ENCODE measurements around the gene STK11IP.

Gene STK11IP

GRCh38 chr2:219578811-219579613 lies 18.6 kb upstream of the STK11IP start:
- DNase-seq = no peak

- no peak for DNase-seq
These were observed 16.3 kb upstream of the STK11IP start for GRCh38 chr2:219581346-219581745.

GRCh38 chr2:219591091-219591490 lies 6.6 kb upstream of the STK11IP start:
- no peak for DNase-seq

- DNase-seq = no peak
These were observed 4.9 kb upstream of the STK11IP start for GRCh38 chr2:219592736-219593135.

GRCh38 chr2:219593154-219593553 lies 4.5 kb upstream of the STK11IP start:
- DNase-seq = no peak

GRCh38 chr2:219595256-219595655 lies 2.4 kb upstream of the STK11IP start:
- no peak for DNase-seq

GRCh38 chr2:219596954-219597551 lies 604 bp upstream of the STK11IP start:
- no peak for DNase-seq

- DNase-seq = no peak
These were observed 836 bp downstream of the STK11IP start for GRCh38 chr2:219598308-219599078.

GRCh38 chr2:219603771-219604170 lies 6.1 kb downstream of the STK11IP start:
- no peak for DNase-seq

- DNase-seq = no peak
These were observed 7.9 kb downstream of the STK11IP start for GRCh38 chr2:219605607-219605954.

GRCh38 chr2:219607931-219608330 lies 10.3 kb downstream of the STK11IP start:
- no peak for DNase-seq

- DNase-seq = no peak
These were observed 10.8 kb downstream of the STK11IP start for GRCh38 chr2:219608399-219608964.

GRCh38 chr2:219609149-219609750 lies 11.6 kb downstream of the STK11IP start:
- DNase-seq = no peak

- DNase-seq = no peak
These were observed 13.6 kb downstream of the STK11IP start for GRCh38 chr2:219611306-219611705.

- no peak for DNase-seq
These were observed 14.4 kb downstream of the STK11IP start for GRCh38 chr2:219611866-219612576.

- peak; percentile 25 to 34 for DNase-seq
These were observed 15.1 kb downstream of the STK11IP start for GRCh38 chr2:219612577-219613286.

- no peak for DNase-seq
These were observed 15.9 kb downstream of the STK11IP start for GRCh38 chr2:219613461-219614070.

- no peak for DNase-seq
These were observed 16.6 kb downstream of the STK11IP start for GRCh38 chr2:219614076-219614860.

GRCh38 chr2:219615036-219615435 lies 17.4 kb downstream of the STK11IP start:
- DNase-seq = no peak

GRCh38 chr2:219615894-219616293 lies 18.2 kb downstream of the STK11IP start:
- DNase-seq = no peak
